DMS79 treated with DMSO at 0.1 percent for 48 hours (cell line): ENCODE results near the gene ARHGEF18.

ENCODE experiments used
- DNase-seq: peaks from one replicate; lab custom pipeline; 2025; lab: John Stamatoyannopoulos, UW

ARHGEF18 gene

DNA sequence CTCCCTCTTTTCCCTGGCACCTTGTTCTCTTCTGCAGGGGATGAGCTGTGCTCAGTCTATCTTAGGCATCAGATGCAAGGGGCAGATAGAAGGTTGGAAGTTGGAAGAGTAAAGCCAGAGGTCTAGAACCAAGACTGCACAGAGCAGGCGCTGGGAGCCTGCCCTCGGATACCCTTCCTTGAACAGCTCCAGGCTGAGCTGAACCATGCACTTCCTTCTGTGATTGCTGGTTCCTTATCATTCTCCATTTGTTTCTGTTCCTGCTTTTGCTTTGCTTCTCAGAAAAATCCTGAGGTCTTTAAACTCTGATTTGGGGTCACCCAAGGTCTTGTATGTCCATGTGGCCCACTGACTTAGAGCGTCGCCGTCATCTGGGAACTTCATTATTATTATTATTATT lies 36.3 kb downstream of the ARHGEF18 start:
- no peak for DNase-seq

DNA sequence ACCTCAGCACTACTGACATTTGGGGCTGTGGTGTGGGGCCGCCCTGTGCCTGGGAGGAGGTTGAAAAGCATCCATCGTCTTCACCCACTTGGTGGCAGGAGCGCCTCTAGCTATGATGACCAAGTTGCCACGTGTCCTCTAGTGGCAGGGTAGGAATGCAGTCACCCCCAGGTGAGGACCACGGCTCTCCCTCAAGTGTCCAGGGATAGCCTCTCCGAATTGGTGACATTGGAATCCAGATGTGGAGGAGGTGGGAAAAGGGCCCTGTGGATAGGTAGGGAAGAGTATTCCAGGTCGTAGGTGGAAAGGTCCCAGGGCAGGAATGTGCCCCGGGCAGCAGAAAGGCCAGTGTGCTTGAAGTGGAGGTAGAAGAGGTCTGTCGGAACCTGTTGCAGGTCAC lies 37.6 kb downstream of the ARHGEF18 start:
- DNase-seq, result no peak

DNA sequence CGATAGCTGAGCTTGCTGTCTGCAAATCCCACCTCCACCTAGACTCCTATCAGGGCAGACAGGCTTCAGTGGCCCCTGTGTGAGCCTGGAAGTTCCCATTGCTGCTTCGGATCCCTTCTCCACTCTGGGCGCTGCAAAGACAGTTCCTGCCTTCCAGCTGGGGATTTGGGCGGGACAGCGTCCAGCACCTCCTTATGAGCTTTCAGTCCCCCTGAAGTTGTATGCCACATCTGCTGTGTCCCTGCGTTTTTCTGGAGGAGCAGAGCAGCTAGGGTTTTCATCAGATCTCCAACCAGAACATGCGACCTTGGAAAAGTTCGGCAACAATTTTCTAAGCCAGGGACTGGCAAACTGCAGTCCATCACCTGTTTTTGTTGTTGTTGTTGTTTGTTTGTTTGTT lies 38.0 kb downstream of the ARHGEF18 start:
- DNase-seq, result no peak

DNA sequence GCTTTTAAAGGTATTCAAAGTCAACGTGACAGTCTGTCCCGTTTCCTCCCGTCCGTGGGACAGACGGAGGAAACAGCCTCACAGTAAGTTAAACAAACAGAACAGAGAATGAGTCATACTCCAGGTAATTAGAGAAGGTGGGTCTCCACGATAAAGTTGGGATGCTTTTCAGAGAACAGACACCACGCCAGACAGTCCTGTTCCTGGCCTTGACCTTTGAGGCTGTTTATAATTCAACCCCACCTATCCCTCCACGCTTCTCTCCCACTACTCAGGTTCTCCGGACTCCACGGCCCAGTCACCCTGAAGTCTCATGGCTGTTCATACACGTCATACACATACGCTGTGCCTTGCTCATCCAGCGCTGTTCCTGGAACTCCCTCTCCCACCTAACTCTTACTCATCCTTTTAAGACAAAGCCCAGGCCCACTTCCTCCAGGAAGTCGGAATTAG lies 42.5 kb downstream of the ARHGEF18 start:
- DNase-seq, result no peak

DNA sequence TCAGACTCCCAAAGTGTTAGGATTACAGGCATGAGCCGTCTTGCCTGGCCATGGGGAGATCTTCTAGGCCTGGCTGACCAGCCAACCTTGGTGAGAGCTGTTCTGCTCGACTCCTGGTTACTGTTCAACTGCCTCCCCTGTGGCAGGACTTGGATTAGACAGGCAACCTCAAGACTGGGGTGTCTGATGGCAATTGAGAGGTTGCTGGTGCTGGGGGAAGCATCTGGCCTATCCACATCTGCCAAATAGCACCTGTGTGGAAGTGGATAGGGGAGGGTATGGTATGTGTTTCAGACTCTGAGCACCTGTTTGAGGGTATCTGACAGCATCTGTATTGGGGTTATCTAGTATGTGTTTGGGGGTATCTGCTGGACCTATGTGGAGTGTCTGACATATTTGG lies 44.7 kb downstream of the ARHGEF18 start:
- DNase-seq, result no peak

DNA sequence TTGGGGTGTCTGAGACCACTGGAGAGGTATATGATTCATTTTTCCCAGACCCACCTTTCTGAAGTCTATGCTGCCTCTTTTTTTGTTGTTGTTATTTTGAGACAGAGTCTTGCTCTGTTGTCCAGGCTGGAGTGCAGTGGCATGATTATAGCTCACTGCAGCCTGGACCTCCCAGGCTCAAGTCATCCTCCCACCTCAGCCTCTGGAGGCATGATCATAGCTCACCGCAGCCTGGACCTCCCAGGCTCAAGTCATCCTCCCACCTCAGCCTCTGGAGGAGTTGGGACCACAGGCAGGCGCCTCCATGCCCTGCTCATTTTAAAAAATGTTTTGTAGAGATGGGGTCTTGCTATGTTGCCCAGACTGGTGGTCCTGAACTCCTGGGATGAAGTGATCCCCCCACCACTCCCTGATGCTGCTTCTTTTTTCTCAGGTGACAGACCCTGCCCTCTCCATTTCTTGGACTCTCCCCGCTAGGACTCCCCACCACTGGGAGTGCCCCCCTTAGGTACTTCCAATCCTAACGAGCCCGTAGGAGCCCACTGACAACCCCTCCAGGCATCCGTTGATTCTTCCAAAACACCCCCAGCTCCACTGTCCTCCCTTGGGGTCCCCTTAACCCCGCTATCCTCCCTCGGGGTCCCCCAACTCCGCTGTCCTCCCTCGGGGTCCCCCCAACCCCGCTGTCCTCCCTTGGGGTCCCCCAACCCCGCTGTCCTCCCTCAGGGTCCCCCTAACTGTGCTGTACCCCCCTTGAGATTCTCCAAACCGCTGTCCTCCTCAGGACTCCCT lies 45.4 kb downstream of the ARHGEF18 start:
- DNase-seq, result no peak

DNA sequence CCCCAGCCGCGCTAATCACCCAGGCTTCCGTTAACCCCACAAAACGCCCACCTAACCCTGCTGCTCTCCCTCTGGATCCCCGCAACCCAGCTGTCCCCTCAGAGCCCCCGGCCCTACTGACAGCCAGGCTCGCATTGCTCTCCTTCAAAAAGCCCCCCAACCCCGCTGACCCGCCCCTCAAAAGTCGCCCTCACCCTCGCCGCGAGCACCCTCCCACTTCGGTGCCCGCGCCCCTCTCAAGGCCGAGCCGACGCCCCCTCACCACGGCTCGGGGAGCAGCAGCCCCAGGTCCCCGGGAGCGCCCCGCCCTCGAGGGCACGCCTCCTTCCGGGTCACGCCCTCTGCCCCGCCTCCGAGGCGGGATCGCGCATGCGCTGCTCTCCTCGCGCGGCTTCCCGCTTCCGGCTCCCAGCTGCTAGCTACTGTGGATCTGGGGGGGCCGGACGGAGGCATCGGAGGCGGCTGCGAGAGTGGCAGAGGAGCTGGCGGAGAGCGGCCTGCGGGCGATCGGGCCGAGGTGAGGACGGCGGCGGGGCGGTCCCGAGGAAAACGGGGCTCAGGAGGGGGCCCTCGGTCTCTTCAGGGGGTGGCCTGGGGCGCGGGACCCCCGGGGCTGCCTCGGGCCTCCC lies 46.1 kb downstream of the ARHGEF18 start:
- DNase-seq, result peak; percentile 78

DNA sequence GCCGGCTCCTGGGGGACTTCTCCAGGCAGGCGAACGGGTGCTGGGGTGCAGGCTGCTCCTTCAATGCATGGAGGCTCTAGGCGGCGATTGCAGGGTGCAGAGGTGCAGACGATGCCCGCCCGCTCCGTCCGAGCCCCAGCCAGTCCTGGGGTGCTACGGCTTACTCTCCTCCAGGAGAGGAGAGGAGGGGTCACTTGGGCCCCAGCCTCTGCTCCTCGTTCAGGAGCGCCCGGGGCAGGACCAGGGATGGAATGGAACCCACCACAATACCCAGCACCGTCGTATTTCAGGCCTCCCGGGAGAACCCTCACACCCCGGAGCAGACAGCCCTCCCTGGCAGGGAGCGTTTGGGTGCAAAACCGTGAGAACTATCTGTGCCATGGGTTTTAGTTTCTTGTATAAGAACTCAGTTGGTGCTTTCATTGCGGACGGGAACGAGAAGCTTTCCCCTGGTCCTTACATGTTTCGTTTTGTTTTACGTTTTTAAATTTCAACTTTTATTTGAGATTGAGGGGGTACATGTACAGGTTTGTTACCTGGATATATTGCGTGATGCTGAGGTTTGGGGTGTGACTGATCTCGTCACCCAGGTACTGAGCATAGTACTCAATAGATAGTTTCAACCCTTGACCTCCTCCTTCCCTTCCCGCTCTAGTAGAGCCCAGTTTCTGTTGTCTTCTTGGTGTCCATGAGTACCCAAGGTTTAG lies 46.8 kb downstream of the ARHGEF18 start:
- DNase-seq, result no peak

DNA sequence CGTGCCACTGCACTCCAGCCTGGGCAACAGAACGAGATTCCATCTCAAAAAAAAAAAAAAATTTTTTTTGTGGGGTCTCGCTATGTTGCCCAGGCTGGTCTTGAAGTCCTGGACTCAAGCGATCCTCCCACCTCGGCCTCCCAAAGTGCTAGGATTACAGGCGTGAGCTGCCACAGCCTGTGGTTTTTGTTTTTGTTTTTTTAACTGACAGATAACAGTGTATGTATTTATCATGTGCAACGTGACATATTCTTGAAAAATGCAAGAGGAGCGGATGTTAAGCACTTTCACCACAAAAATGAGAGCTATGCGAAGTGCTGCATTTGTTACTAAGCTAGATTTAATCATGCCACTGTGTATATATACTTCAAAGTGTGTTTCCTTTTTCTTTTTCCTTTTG lies 49.0 kb downstream of the ARHGEF18 start:
- DNase-seq, result no peak
